ENCODE measurements around the gene PFDN6. TPM values are rescaled to one million over a fixed set of nuclear protein-coding genes. Genes with fewer than 3 reads are reported as not detected.

PFDN6 gene
- polyA plus RNA-seq (2011; rRNA removed) (49.0 and 55.5 TPM in 2 replicates), polyA minus RNA-seq (2011; rRNA and poly(A)+ RNA removed) (7.4 and 10.3 TPM in 2 replicates)

DNA sequence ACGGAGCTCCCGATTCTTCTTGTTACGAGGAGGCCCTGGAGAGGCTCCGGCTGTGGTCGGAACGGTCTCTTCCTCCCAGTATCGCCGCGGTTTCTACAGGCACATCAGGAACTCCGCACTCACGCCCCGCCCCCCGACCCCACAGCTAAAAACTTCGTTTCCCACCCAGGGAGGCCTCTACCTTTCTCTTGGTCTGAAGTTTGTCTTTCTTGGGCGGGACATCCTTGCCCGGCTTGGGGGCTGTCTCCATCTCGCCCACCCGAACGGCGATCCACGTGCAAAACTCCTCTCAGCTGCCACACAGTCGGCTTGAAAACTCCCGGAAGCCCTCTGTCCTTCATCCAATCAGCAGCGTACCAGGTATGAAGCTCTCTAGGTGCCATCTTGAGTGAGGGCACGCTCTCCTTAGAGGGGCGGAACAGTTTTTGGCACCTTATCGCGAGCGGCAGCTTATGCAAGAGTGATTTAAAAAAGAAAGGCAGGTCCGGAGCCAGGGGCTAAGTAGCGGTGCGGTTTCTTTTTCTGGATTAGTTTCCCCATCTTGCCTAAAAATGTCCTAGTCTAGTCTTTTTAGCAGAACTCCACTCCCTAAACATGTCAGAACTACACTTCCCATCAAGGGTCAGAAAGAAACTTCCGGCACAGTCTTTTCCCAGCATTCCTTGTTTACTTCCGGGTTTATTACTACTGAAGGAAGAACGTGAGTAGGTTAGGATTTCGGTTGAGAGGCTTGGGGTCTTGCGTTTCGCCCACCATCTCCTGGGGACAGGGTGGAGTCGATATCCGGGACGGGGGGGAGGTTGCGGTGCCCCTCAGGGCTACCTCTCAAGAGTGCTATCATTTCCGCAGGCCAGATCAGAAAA, at the start of gene PFDN6, which contains the start of gene WDR46:
Gene PFDN6, plus strand, starts transcription at position 681 of the 863 bp plus-strand sequence. CDS start 256 bp downstream, outside the sequence.
Gene WDR46, minus strand, starts transcription at position 319 of the 863 bp plus-strand sequence. Its CDS starts 69 bp downstream, at position 250.
- Histone ChIP-seq H3K27me3 (ENCODE audit: control insufficient read depth, insufficient read depth, low read length) (no peaks in the 10 kb centered on the region), H3K36me3 (ENCODE audit: control insufficient read depth, insufficient read depth, low read length) (peaks cover 25% of the 10 kb centered on the region), H3K4me3 (ENCODE audit: low read depth, low read length) (peak within 1 kb of the TSS; percentile 64)
- DNase-seq (ENCODE audit: low read depth), result peak; percentile 80
- CTCF ChIA-PET, result interaction anchor here (0.8 to 4.0 kb wide), 4 partner anchors 10 to 126 kb away, joined by 3 to 21 read pairs (median 12); partner anchors contain the start of genes B3GALT4 and RGL2
- TF ChIP-seq, protein P1, sequence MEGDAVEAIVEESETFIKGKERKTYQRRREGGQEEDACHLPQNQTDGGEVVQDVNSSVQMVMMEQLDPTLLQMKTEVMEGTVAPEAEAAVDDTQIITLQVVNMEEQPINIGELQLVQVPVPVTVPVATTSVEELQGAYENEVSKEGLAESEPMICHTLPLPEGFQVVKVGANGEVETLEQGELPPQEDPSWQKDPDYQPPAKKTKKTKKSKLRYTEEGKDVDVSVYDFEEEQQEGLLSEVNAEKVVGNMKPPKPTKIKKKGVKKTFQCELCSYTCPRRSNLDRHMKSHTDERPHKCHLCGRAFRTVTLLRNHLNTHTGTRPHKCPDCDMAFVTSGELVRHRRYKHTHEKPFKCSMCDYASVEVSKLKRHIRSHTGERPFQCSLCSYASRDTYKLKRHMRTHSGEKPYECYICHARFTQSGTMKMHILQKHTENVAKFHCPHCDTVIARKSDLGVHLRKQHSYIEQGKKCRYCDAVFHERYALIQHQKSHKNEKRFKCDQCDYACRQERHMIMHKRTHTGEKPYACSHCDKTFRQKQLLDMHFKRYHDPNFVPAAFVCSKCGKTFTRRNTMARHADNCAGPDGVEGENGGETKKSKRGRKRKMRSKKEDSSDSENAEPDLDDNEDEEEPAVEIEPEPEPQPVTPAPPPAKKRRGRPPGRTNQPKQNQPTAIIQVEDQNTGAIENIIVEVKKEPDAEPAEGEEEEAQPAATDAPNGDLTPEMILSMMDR (IDR thresholded peaks at IDR 0.05; ENCODE audit: insufficient read depth, low read depth, low read length), result no peak
- POLR2A ChIA-PET, result interaction anchor here (0.8 to 1.0 kb wide), 3 partner anchors 14 to 40 kb away, joined by 4 to 9 read pairs (median 5); partner anchors contain the start of genes RPS18 and VPS52

GRCh38 chr6:33241968-33242367, 47.4 kb upstream of the PFDN6 start:
- ChIA-PET POLR2A (no interaction called here), CTCF (interaction anchor here (0.6 kb wide), 1 partner anchor 271 kb away, joined by 4 read pairs; no protein-coding TSS in a partner anchor)
- DNase-seq (ENCODE audit: low read depth), result no peak
- Histone ChIP-seq H3K36me3 (ENCODE audit: control insufficient read depth, insufficient read depth, low read length) (no peaks in the 10 kb centered on the region), H3K4me3 (ENCODE audit: low read depth, low read length) (no peak overlapping the region), H3K27me3 (ENCODE audit: control insufficient read depth, insufficient read depth, low read length) (peaks cover 8% of the 10 kb centered on the region)
- TF ChIP-seq, protein P1 (IDR thresholded peaks at IDR 0.05; ENCODE audit: insufficient read depth, low read depth, low read length), result no peak

GRCh38 chr6:33243476-33243875, 45.9 kb upstream of the PFDN6 start:
- ChIA-PET CTCF (interaction anchor here (0.8 kb wide), 1 partner anchor 34 kb away, joined by 3 read pairs; no protein-coding TSS in a partner anchor), POLR2A (no interaction called here)
- TF ChIP-seq, protein P1 (IDR thresholded peaks at IDR 0.05; ENCODE audit: insufficient read depth, low read depth, low read length), result no peak
- H3K27me3 ChIP-seq (ENCODE audit: control insufficient read depth, insufficient read depth, low read length), result peaks cover 6% of the 10 kb centered on the region
- H3K4me3 ChIP-seq (ENCODE audit: low read depth, low read length), result no peak overlapping the region
- DNase-seq (ENCODE audit: low read depth), result no peak
- H3K36me3 ChIP-seq (ENCODE audit: control insufficient read depth, insufficient read depth, low read length), result no peaks in the 10 kb centered on the region

DNA sequence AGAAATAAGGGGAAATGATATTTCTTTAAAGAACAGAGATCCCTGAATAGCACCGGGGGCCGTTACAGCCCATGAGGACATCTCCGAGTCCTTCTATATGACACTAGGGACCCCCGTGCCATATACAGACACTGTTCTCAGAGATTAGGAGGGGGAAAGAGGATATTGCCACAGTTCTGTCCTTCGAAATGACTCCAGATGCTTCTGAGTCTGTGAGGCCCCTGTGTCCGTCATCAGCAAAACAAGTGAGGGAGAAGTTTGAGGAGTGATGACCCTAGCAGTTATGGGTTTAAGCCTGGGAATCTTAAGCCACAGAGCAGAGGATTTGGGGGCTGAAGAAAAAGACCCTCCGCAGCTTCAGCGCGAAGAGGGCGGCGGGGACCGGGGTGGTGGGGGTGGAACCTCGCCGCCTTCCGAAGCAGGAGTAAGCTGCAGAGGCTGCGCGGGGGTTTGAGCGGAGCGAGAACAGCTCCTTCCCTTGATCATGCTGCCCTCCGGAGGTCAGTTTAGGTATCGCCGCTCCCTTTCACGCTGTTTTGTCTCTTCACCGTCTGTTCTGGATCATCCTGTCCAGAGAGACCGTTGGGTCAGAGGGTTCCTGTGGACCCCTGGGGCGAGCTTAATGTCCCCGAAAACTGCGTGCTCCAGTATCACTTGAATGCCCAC, 41.3 kb upstream of the PFDN6 start:
- no peaks in the 10 kb centered on the region for H3K36me3 ChIP-seq (ENCODE audit: control insufficient read depth, insufficient read depth, low read length)
- ChIA-PET POLR2A (interaction anchor here (0.5 to 1.0 kb wide), 3 partner anchors 23 to 162 kb away, joined by 3 to 6 read pairs (median 5); partner anchors contain the start of genes RPS18 and VPS52), CTCF (interaction anchor here (0.6 to 4.2 kb wide), 45 partner anchors 10 to 315 kb away, joined by 3 to 34 read pairs (median 5); partner anchors contain the start of genes HSD17B8, RING1, RPS18 and RXRB)
- DNase-seq (ENCODE audit: low read depth), result no peak
- peaks cover 2% of the 10 kb centered on the region; the same call in 1 of the 2 replicates for H3K27me3 ChIP-seq (ENCODE audit: control insufficient read depth, insufficient read depth, low read length)
- H3K4me3 ChIP-seq (ENCODE audit: low read depth, low read length), result peak overlapping the region; percentile 36
- TF ChIP-seq, protein P1 (IDR thresholded peaks at IDR 0.05; ENCODE audit: insufficient read depth, low read depth, low read length), result peak; percentile 88
